Left renal cortex interstitium (tissue), 4 donors: ENCODE measurements around the gene SLC35F5. TPM values are rescaled to one million over a fixed set of nuclear protein-coding genes. Genes with fewer than 3 reads are reported as not detected.
"Not testable (repeated sequence)": the region's sequence is repeated elsewhere in the genome, so short reads cannot be mapped to it uniquely, and the experiment has no call there.

Source experiments
- DNase-seq, 4 donors: peaks; one replicate each; pipeline ENCODE4 v3.0.0-alpha.2; 2013; ENCODE audit warnings: low read depth in 4 of 4, low spot score in 2 of 4, missing footprints in 1 of 4
- polyA plus RNA-seq, 4 donors: library from polyadenylated mRNA; unstranded; fragments of 120-200 nt; gene quantifications; one replicate each; pipeline ENCODE4 v1.2.1, GENCODE V29; 2013; ENCODE audit not compliant: insufficient read length in 4 of 4

SLC35F5 gene, protein sequence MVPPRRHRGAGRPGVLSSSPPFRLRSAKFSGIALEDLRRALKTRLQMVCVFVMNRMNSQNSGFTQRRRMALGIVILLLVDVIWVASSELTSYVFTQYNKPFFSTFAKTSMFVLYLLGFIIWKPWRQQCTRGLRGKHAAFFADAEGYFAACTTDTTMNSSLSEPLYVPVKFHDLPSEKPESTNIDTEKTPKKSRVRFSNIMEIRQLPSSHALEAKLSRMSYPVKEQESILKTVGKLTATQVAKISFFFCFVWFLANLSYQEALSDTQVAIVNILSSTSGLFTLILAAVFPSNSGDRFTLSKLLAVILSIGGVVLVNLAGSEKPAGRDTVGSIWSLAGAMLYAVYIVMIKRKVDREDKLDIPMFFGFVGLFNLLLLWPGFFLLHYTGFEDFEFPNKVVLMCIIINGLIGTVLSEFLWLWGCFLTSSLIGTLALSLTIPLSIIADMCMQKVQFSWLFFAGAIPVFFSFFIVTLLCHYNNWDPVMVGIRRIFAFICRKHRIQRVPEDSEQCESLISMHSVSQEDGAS
- polyA plus RNA-seq = 100 to 1,000 TPM; 114 to 142 (median 125) TPM

DNA sequence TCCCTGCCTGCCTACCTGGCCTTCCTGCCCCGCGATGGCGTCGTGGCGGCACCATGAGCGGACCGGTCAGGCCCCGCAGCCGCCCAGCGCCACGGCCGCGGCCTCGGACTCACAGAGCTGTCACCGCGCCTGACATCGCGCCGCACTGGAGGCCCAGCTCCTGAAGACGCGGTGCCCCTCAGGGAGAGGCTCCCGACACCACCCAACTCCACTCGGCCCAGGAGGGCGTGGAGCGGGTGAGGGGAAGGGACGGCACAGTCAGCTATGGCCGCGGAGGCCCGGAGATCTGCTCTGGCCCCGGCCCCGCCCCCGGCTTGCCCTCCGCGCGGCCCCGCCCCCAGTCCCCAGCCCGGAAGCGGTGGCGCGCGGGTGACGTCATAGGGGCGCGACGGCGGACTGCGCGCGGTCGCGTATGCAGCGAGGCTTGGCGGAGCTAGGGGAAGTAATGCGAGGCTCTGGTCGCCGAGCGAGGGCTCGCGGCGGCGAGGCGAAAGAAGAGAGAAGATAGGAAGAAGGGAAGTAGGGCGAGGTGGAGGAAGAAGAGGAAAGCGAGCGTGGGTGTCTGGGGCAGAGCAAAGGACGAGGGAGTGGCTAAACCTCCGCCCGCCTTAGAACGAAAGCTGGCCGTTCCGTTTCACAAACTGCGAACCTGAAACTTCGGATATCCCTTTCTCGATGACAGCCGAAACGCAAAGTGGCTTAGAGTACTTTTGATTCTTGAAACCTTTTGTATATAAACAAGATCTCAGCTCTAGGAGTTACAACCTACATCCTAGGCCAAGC lies at the start of gene SLC35F5:
SLC35F5 (minus strand) TSS at position 288 of the 783 bp plus-strand sequence; CDS start at position 55, 233 bp downstream.
- DNase-seq = peak; percentile 81 to 85 (median 84)

DNA sequence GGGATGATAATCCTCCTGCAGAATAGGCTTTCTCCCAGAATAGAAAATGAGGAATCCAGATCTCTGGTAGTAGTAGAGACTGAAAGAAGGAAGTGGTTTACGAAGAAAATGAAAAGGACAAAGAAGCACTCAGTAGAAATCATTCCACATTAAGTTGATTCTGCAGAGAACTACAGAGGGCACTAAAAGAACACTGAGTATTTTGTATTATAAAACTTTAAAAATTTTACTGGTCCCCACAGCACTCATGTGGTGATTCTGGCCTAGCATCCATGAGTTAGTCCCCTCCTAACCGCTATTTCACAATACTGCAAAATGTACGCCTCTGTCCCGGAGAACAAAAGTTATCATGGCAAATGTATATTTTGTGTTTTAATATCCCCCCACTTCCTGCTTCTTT lies 42.9 kb upstream of the SLC35F5 start:
- DNase-seq = no peak

GRCh38 chr2:113797237-113797636 lies 40.8 kb upstream of the SLC35F5 start:
- DNase-seq = no peak

DNA sequence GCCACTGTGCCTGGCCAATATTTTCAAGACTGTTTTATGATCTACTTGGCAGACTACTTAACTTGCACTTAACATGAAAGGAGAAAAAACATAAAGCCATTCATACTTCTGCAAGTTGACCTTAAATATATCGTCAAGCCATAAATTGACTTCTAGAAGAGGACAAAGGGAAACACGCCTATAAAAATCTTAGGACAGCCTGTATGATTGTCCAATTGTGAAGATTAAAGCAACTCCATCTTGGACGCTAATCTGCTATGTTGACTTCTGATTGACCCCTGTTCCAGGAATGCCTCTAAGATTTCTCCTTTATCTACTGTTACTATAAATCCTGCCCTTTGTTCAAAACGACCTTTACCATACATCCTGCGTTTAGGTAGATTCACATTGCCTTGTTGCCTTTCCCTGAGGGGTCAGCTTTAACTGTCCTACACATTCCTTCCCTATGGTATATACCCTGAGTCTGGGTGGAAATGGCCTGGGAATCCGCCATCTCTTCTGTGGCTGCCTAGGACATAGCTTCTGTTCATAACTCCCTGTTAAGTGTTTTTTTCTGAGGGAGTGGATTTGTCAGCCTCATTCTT lies 40.2 kb upstream of the SLC35F5 start:
- DNase-seq = no peak

DNA sequence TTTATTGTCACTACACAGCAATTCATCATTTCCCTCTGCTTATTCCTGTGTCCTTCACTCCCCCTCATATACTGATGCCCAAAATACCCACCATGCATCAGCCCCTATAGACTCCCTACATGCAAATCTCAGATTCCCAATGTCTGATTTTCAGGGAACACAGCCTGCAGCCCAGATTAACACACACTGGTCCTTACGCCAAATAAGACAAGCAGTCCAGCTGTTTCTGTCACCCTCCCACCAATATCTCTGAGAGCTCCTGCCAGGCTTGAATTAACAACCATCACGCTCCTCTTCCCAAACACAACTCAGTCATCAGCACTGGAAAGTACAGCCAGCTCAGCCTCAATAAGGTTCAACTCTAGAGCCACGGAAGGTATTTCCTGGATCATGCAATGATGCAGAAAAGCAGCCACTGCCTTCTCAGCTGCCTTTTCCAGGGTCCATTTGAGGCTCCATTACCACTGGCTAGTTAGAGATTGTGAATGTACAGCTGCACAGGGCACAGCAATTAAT lies 39.0 kb upstream of the SLC35F5 start:
- DNase-seq = no peak

- DNase-seq = peak in 2 of 4 donors; percentile 21 to 50
Measured at GRCh38 chr2:113791697-113792590, 35.5 kb upstream of the SLC35F5 start.

DNA sequence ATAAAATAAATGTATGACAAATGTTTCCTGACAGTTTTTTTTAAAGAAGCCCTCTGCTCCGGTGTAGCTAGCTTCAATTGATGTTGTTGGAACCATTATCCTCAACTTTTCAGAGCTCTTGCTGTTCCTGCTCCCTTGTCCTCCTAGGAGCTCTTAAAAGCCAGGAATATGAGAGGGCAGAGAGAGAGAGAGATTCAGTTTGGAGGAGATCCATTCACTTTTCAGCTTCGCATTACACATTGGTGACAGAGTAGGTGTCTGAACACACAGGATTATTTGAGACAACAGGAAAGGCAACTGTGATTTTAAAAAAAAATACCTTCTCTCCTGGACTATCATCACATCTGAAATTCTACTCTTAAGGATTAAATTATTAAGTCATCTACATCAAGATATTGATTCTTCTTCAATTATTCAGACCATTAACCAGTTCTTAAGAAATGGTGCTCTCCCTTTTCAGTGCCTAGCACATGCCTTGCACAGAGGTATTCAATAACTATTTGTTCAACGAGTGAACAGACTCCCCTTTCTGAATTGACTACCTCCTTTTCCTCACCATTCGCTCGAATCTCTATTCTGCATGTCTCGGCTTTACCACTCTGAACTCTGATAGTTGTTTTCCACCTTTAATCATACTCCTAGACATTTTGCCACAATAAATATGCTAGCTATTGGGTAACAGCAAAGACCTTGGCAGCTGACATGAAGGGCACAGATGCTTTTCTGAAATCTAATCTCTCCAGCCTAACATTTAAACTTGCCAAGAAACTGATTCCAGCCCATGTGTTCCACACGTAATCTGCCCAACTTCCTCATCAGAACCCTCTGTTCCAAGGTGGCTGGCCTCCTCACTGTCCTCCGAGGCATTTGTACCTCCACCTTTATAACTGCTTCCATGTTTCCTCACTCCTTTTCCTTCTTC lies 28.6 kb upstream of the SLC35F5 start:
- no peak for DNase-seq

DNA sequence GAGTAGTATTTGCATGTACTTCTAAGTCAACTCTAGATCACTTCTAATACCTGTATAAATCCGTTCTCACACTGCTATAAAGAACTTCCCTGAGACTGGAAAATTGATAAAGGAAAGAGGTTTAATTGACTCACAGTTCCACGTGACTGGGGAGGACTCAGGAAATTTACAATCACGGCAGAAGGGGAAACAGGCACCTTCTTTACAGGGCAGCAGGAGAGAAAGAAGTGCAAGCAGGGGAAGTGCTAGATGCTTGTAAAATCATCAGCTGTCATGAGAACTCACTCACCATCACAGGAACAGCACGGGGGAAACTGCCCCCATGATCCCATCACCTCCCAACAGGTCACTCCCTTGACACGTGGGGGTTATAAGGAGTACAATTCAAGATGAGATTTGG lies 24.0 kb upstream of the SLC35F5 start:
- no peak for DNase-seq

- no peak for DNase-seq
Measured at GRCh38 chr2:113777371-113777770, 20.9 kb upstream of the SLC35F5 start.

DNA sequence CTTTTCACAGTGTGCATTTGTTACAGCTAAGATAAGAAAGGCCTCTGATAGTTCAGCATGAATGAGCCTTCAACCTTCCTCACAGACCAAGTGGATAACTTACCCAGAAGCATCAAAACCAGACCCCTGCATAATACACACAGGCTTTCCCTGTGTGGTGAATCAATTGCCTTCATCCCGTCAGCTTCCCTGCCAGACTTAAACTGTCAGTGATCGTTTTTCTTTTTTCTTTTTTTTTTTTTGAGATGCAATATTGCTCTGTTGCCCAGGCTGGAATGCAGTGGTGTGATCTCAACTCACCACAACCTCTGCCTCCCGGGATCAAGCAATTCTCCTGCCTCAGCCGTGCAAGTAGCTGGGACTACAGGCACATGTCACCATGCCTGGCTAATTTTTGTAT lies 20.5 kb upstream of the SLC35F5 start:
- no peak for DNase-seq

DNA sequence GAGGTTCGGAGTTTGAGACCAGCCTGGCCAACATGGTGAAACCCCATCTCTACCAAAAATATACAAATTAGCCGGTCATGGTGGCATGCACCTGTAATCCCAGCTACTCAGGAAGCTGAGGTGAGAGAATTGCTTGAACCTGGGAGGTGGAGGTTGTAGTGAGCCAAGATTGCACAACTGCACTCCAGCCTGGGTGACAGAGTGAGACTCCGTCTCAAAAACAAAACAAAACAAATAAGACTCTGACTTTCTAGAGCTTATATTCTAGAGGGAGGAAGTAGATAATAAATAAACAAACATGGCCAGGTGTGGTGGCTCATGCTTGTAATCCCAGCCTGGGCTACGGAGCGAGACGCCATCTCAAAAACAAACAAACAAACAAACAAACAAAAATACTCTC lies 18.2 kb upstream of the SLC35F5 start:
- not testable (repeated sequence) for DNase-seq

- DNase-seq = no peak
Measured at GRCh38 chr2:113770929-113771328, 14.5 kb upstream of the SLC35F5 start.

DNA sequence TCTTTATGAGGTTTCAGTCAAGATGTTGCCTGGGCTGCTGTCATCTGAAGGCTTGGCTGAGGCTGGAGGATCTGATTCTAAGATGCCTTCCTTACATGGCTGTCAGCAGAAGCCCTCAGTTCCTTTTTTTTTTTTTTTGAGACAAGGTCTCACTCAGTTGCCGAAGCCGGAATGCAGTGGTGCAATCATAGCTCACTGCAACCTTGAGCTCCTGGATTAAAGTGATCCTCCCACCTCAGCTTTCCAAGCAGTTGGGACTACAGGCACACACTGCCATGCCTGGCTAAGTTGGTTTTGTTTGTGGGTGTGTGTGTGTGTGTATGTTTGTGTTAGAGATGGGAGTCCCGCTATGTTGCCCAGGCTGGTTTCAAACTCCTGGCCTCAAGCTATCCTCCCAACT lies 13.1 kb upstream of the SLC35F5 start:
- DNase-seq = no peak

DNA sequence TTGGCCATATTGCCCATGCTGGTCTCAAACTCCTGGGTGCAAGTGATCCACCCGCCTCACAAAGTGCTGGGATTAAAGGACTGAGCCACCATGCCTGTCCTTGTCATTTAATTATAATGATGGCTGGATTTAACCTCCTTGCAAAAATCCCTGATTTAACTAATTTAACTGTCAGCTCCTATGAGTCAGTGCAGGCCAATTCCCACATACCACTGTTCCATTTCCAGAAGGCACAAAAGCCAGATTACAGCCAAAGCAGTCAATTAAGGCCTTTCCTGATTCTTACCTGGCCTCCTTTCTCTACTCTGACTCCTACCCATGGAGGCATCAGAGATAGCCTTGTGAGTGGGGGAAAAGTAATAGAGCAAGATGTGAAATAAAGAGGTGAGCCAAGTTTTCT lies 12.3 kb upstream of the SLC35F5 start:
- no peak for DNase-seq

DNA sequence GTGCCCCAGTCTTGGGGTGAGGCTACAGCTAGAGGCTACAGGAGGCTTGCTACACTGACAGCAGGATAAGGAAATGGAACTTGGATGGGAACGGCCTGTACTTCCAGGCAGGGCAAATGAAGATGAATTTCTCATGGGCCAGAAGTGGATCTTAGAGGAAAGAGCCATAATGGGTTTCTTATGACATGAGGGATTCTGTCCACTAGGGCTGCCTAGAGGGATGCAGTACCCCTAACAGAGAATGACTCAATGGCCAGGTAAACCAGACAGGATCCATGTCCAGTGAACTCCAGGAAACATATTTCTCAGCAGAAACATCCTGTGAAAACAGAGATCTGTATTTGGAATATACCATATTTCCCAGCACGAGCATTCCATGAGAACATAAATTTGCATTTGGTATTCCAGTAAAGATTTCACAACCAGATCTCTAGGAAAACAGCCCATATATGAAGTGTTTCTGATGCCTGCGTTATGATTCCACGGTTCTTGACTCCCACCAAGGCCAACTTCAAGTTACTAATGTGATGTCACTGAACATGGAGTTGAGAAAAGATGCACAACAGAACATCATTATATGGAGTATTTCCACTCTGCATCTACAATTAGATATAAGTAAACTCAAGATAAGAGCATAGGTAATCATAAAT lies 11.5 kb upstream of the SLC35F5 start:
- no peak for DNase-seq

GRCh38 chr2:113765276-113765675 lies 8.8 kb upstream of the SLC35F5 start:
- no peak for DNase-seq

- DNase-seq = no peak
Measured at GRCh38 chr2:113762377-113763118, 6.1 kb upstream of the SLC35F5 start.

DNA sequence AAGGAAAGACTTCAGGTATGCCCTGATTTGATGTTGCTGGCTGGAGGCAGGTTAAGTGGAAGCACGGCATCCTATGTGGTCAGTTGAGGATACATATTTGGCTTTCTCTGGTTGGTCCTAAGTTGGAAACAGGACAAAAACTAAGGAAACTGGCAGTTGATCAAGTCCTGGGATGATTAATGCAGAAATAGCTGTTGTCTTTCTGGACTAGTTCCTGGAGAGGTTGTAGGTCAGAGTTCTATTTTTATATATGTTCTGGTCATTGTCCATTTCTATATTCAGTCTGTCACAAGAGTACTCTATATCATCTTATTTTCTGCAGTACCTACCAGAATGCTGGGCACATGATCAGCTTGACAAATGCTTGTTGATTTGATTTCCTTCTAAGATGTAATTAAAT lies 4.0 kb upstream of the SLC35F5 start:
- DNase-seq = no peak
